Sigmoid colon (tissue), 7 donors: Measurements from ENCODE around the gene ZMYM3. TPM values are rescaled to one million over a fixed set of nuclear protein-coding genes. Genes with fewer than 3 reads are reported as not detected.
"Not testable (repeated sequence)": the region's sequence is repeated elsewhere in the genome, so short reads cannot be mapped to it uniquely, and the experiment has no call there.

Experiments
- DNase-seq: peaks from one replicate; pipeline ENCODE4 v3.0.0-alpha.2; 2019
- H3K27ac ChIP-seq, 4 donors: fragments of 200-600 bp; sonication (generic); one replicate each; pipeline ENCODE4 v1.5.1; 2016 to 2019; ENCODE audit warnings: mild to moderate bottlenecking in 1 of 4
- H3K27me3 ChIP-seq, 3 donors: fragments of 200-600 bp; sonication (generic); one replicate each; pipeline ENCODE4 v1.5.1; 2019; ENCODE audit warnings: mild to moderate bottlenecking in 1 of 3
- H3K36me3 ChIP-seq, 4 donors: fragments of 200-600 bp; sonication (generic); one replicate each; pipeline ENCODE4 v1.5.1; 2016 to 2019
- H3K4me1 ChIP-seq, 4 donors: fragments of 200-600 bp; sonication (generic); one replicate each; pipeline ENCODE4 v1.5.1; 2017 to 2019
- H3K4me3 ChIP-seq, 4 donors: fragments of 200-600 bp; sonication (generic); one replicate each; pipeline ENCODE4 v1.5.1; 2017 to 2019; ENCODE audit warnings: mild to moderate bottlenecking in 2 of 4, moderate library complexity in 1 of 4
- H3K9me3 ChIP-seq, 4 donors: fragments of 200-600 bp in 3 of 4; sonication (generic) in 3 of 4; one replicate each; pipeline versions ENCODE4 v1.5.1 to v1.6.1; 2013 to 2019
- EP300 ChIP-seq, 4 donors: sonication (generic); formaldehyde crosslinking; IDR thresholded peaks; one replicate each; pipeline ENCODE4 v1.6.1; 2017; ENCODE audit warnings: antibody characterized with exemption in 4 of 4
- POLR2A ChIP-seq, 2 donors: fragments of 450-650 bp; IDR thresholded peaks; one replicate each; pipeline ENCODE4 v1.6.1; 2016; ENCODE audit warnings: antibody characterized with exemption in 2 of 2, mild to moderate bottlenecking in 2 of 2, moderate library complexity in 2 of 2
- POLR2AphosphoS5 ChIP-seq, 4 donors: sonication (generic); formaldehyde crosslinking; IDR thresholded peaks; one replicate each; pipeline ENCODE4 v1.6.1; 2017; ENCODE audit warnings: antibody characterized with exemption in 4 of 4
- WGBS, 2 donors: extraction: QIAGEN DNeasy Blood & Tissue Kit; methylation state at CpG; one replicate each; pipeline ENCODE4 v1.1.7; 2013; 5-methylcytosine and 5-hydroxymethylcytosine counted together
- intact Hi-C: fragments of 100-400 bp; cut with DNase I; formaldehyde crosslinking; loops from one replicate; pipeline ENCODE4 v1.15.1; 2023
- polyA plus RNA-seq, 3 donors: library from polyadenylated mRNA; stranded (reverse); fragments of 200-250 nt; gene quantifications; one replicate each; pipeline ENCODE4 v1.2.3, GENCODE V29; 2013
- total RNA-seq, 4 donors: library from RNA; depleted of rRNA; stranded (reverse); fragments of >200 nt; gene quantifications; one replicate each; pipeline ENCODE4 v1.1.0, GENCODE V29; 2016
- TF ChIP-seq, protein P1 (sequence below), 4 experiments: fragments of 450-650 bp in 3 of 4; fragments of 200-600 bp in 1 of 4; IDR thresholded peaks; one replicate each; pipeline ENCODE4 v1.5.1; 2016 to 2019; ENCODE audit warnings: antibody characterized with exemption in 4 of 4, mild to moderate bottlenecking in 3 of 4, moderate library complexity in 2 of 4
- donor health status: healthy with polysubstance abuse.
- donor health status: Bipolar disorder and iron deficiency.
- donor health status: healthy.

ZMYM3 gene
- total and polyA plus RNA-seq, 7 donors, result 2.4 to 23.5 (median 12.4) TPM

DNA sequence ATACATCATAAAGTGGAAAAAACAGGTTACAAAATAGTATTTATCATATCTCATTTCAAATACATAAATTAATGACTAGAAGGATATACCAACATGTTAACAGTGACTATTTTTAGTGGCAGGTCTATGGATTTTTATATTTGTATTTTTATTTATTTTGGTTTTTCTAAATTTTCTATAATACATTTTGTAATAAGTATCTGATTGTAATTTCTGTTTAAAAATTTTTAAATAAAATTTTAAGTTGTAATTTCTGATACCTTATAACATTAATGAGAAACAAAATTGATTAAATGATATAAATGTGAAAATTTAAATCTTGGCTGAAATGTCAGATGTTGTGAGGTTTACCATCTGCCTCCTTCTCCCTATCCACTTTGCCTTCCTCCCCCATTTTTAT, 32.0 kb upstream of the ZMYM3 start:
- peaks cover 0 to 29% (median 11%) of the 10 kb centered on the region in 4 donors for H3K4me1 ChIP-seq
- H3K9me3 ChIP-seq, result no peaks in the 10 kb centered on the region
- no peak overlapping the region for H3K4me3 ChIP-seq
- H3K36me3 ChIP-seq, result peaks cover 0 to 6% (median 0%) of the 10 kb centered on the region in 4 donors
- TF ChIP-seq, protein P1, sequence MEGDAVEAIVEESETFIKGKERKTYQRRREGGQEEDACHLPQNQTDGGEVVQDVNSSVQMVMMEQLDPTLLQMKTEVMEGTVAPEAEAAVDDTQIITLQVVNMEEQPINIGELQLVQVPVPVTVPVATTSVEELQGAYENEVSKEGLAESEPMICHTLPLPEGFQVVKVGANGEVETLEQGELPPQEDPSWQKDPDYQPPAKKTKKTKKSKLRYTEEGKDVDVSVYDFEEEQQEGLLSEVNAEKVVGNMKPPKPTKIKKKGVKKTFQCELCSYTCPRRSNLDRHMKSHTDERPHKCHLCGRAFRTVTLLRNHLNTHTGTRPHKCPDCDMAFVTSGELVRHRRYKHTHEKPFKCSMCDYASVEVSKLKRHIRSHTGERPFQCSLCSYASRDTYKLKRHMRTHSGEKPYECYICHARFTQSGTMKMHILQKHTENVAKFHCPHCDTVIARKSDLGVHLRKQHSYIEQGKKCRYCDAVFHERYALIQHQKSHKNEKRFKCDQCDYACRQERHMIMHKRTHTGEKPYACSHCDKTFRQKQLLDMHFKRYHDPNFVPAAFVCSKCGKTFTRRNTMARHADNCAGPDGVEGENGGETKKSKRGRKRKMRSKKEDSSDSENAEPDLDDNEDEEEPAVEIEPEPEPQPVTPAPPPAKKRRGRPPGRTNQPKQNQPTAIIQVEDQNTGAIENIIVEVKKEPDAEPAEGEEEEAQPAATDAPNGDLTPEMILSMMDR (IDR thresholded peaks at IDR 0.05), result no peak
- TF ChIP-seq POLR2AphosphoS5 (IDR thresholded peaks at IDR 0.05) (no peak), EP300 (IDR thresholded peaks at IDR 0.05) (no peak), POLR2A (IDR thresholded peaks at IDR 0.05) (no peak)
- H3K27me3 ChIP-seq, result no peaks in the 10 kb centered on the region
- intact Hi-C loops, result loop anchor here (2.0 kb wide), 2 partner anchors 31 to 79 kb away; partner anchors contain the start of gene ZMYM3
- DNase-seq, result no peak
- H3K27ac ChIP-seq, result peak overlapping the region in 1 of 4 donors; percentile 23

DNA sequence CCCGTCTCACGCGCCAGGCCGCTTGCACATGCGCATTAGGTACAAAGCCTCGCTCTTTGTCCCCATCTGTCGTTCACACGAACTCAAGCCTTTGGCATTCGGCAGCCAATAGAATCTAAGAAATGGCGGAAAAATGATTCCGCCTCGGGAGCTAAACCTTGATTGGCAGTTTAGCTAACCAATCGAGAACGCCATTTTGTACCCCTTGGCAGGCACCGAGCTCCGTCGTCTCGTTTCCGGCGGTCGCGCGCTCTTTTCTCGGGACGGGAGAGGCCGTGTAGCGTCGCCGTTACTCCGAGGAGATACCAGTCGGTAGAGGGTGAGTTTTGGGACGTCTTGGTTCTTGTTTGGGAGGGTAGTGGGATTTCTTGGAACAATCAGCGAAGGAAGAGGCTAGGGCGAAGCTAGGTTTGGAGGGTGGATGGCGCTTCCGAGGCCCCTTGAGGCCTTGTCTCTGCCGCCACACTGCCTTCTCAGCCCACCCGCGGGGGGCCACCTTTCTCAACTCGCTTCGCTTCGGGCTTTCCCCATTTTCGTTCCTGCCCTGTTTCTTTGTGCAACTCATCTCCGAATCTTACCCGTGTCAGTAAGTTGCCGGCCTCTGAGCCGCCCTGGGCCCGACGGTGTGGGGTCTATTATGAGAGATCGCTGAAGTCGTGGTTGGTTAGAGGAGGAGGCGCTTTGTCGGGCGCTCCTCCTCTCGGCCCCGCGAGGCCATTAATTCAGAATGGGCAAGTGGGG, 29.6 kb upstream of the ZMYM3 start, which contains the start of gene NONO:
TSS of gene NONO (plus strand) at position 233 of the 741 bp plus-strand sequence. CDS start 7,003 bp downstream, outside the sequence.
- Histone ChIP-seq H3K4me3 (peak within 1 kb of the TSS; percentile 50 to 63 (median 62)), H3K27me3 (no peaks in the 10 kb centered on the region), H3K9me3 (no peaks in the 10 kb centered on the region), H3K4me1 (peaks cover 0 to 29% (median 11%) of the 10 kb centered on the region in 4 donors), H3K36me3 (no peaks in the 10 kb centered on the region), H3K27ac (peak within 1 kb of the TSS; percentile 85 to 95 (median 89))
- peak; percentile 86 to 93 (median 90) for TF ChIP-seq POLR2AphosphoS5 (IDR thresholded peaks at IDR 0.05)
- TF ChIP-seq, protein P1 (IDR thresholded peaks at IDR 0.05), result peak in 1 of 4 experiments; percentile 19
- TF ChIP-seq EP300 (IDR thresholded peaks at IDR 0.05), result no peak
- TF ChIP-seq POLR2A (IDR thresholded peaks at IDR 0.05), result peak; percentile 78 to 80
- intact Hi-C loops, result loop anchor here (2.0 kb wide), 2 partner anchors 29 to 81 kb away; partner anchors contain the start of gene ZMYM3
- DNase-seq, result peak; percentile 94
- 0 to 1% methylated on average over 57 of the region's 57 CpGs for WGBS, 2 donors

DNA sequence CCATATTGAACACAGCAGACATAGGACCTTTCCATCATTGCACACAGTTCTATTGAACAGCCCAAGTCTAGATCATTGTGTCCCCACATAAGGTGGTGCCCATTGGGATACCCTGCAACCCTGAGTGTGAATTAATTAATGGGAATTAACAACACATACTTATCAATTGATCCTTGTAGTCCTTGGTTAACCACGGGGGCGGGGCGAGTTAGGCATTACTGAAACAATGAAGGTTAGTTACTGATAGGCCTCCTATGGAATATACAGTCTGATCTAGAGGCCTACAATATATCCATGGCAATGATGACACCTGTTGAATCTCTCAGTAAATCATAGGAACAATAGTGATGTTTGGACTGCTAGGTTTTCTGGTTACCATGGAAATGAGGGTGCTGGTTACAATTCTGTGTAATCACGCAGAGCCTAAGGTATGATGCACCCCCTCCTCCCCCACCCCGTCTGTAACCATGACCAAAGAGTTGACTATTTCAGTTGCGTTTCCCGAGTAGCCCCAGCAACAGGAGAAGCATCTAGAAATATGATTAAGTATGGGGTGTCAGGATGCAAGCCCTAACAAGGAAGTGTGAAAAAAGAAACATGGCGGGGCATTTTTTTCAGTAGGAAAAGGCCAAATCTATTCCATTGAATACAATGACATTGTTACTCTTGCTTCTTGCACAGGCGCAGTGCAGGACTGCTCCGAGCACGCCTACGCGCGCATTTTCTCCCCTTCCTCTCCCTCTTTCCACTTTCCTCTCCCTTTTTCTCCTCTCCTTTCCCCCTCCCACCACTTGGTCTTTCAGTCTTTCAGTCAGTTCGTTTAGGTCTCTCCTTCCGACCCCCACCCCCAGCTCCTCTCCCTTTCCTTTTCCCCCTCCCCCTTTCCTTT, 28.8 kb upstream of the ZMYM3 start:
- H3K4me1 ChIP-seq, result peaks cover 0 to 29% (median 9%) of the 10 kb centered on the region in 4 donors
- intact Hi-C loops, result no loop called here
- no peak for DNase-seq
- H3K36me3 ChIP-seq, result no peaks in the 10 kb centered on the region
- TF ChIP-seq POLR2AphosphoS5 (IDR thresholded peaks at IDR 0.05) (no peak), POLR2A (IDR thresholded peaks at IDR 0.05) (no peak), EP300 (IDR thresholded peaks at IDR 0.05) (no peak)
- TF ChIP-seq, protein P1 (IDR thresholded peaks at IDR 0.05), result no peak
- peak overlapping the region; percentile 24 to 63 (median 62) for H3K4me3 ChIP-seq
- WGBS, 2 donors, result 21 to 26% methylated on average over 16 of the region's 16 CpGs
- H3K27me3 ChIP-seq, result no peaks in the 10 kb centered on the region
- H3K27ac ChIP-seq, result peak overlapping the region; percentile 85 to 95 (median 89)
- H3K9me3 ChIP-seq, result no peaks in the 10 kb centered on the region

DNA sequence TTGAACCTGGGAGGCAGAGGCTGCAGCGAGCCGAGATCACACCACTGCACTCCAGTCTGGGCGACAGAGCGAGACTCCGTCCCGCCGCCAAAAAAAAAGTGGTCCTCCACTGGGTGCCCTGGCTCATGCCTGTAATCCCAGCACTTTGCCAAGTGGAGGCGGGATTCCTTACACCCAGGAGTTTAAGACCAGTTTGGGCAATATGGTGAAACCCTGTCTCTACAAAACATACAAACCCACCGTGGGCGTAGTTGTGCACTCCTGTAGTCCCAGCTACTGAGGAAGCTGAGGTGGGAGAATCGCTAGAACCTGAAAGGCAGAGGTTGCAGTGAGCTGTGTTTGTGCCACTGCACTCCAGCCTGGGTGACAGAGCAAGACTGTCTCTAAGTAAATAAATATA, 27.4 kb upstream of the ZMYM3 start:
- peaks cover 0 to 19% (median 5%) of the 10 kb centered on the region in 4 donors for H3K4me1 ChIP-seq
- H3K27me3 ChIP-seq, H3K4me3 ChIP-seq, DNase-seq, H3K27ac ChIP-seq, intact Hi-C loops, H3K36me3 ChIP-seq, H3K9me3 ChIP-seq: not testable (repeated sequence)
- WGBS, 2 donors, result 95 to 98% methylated on average over 11 of the region's 11 CpGs

DNA sequence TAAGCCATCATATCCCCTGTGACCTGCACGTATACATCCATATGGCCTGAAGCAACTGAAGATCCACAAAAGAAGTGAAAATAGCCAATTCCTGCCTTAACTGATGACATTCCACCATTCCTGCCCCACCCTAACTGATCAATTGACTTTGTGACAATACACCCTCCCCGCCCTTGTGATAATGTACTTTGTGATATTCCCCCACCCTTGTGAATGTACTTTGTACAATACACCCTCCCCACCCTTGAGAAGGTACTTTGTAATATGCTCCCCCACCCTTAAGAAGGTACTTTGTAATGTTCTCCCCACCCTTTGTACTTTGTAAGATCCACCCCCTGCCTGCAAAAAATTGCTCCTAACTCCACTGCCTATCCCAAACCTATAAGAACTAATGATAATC, 18.4 kb upstream of the ZMYM3 start:
- H3K27me3 ChIP-seq, H3K4me1 ChIP-seq, DNase-seq, intact Hi-C loops, H3K27ac ChIP-seq, H3K9me3 ChIP-seq, H3K36me3 ChIP-seq, H3K4me3 ChIP-seq: not testable (repeated sequence)
- WGBS, 2 donors, result 74 to 87% methylated on average over 2 of the region's 2 CpGs
